Peyer's patch (tissue), 4 donors: ENCODE measurements around the gene RPS21.

Experiments used
- CTCF ChIP-seq, 6 experiments: fragments of 450-650 bp in 4 of 6; fragments of 200-600 bp in 2 of 6; sonication (generic) in 1 of 6; IDR thresholded peaks; one replicate each; pipeline ENCODE4 v1.5.1; 2017 to 2019; ENCODE audit warnings: antibody characterized with exemption in 6 of 6, mild to moderate bottlenecking in 3 of 6, moderate library complexity in 1 of 6
- POLR2A ChIP-seq, 2 donors: fragments of 450-650 bp; IDR thresholded peaks; one replicate each; pipeline ENCODE4 v1.5.1; 2017; ENCODE audit warnings: antibody characterized with exemption in 2 of 2, mild to moderate bottlenecking in 2 of 2, moderate library complexity in 2 of 2

- TF ChIP-seq CTCF (IDR thresholded peaks at IDR 0.05) (peak in 2 of 6 experiments; percentile 17 to 32), POLR2A (IDR thresholded peaks at IDR 0.05) (no peak)
Observed at GRCh38 chr20:62395311-62396242, 8.7 kb downstream of the RPS21 start.
